SHP77 treated with DMSO at 0.1 percent for 48 hours (cell line): Measurements from ENCODE around the gene SPEG.
"Not testable (repeated sequence)": the region's sequence is repeated elsewhere in the genome, so short reads cannot be mapped to it uniquely, and the experiment has no call there.

Experiments
- DNase-seq: peaks from one replicate; lab custom pipeline; 2025; lab: John Stamatoyannopoulos, UW

The SPEG gene

GRCh38 chr2:219404954-219405353 lies 29.7 kb upstream of the SPEG start:
- DNase-seq, result no peak

- no peak for DNase-seq
Measured at GRCh38 chr2:219405451-219405850, 29.2 kb upstream of the SPEG start.

- no peak for DNase-seq
Measured at GRCh38 chr2:219405958-219406860, 28.4 kb upstream of the SPEG start.

GRCh38 chr2:219406861-219407230 lies 27.8 kb upstream of the SPEG start:
- no peak for DNase-seq

- not testable (repeated sequence) for DNase-seq
Measured at GRCh38 chr2:219407343-219407742, 27.3 kb upstream of the SPEG start.

- DNase-seq, result no peak
Measured at GRCh38 chr2:219408204-219408603, 26.4 kb upstream of the SPEG start.

- no peak for DNase-seq
Measured at GRCh38 chr2:219408631-219409030, 26.0 kb upstream of the SPEG start.

GRCh38 chr2:219409619-219410018 lies 25.0 kb upstream of the SPEG start:
- DNase-seq, result no peak

GRCh38 chr2:219410390-219410789 lies 24.3 kb upstream of the SPEG start:
- DNase-seq, result no peak

GRCh38 chr2:219414857-219415256 lies 19.8 kb upstream of the SPEG start:
- DNase-seq, result no peak

GRCh38 chr2:219415580-219416234 lies 18.9 kb upstream of the SPEG start:
- DNase-seq, result no peak

GRCh38 chr2:219416235-219416602 lies 18.4 kb upstream of the SPEG start:
- no peak for DNase-seq

GRCh38 chr2:219416938-219417337 lies 17.7 kb upstream of the SPEG start:
- DNase-seq, result no peak

- DNase-seq, result no peak
Measured at GRCh38 chr2:219417374-219417773, 17.3 kb upstream of the SPEG start.

- no peak for DNase-seq
Measured at GRCh38 chr2:219418155-219419011, 16.3 kb upstream of the SPEG start, which contains the start of gene DES. Gene DES (plus strand): TSS chr2:219418377. CDS start chr2:219418463, 86 bp downstream.

GRCh38 chr2:219419012-219419324 lies 15.7 kb upstream of the SPEG start:
- DNase-seq, result no peak

- DNase-seq, result no peak
Measured at GRCh38 chr2:219419331-219420197, 15.1 kb upstream of the SPEG start.

GRCh38 chr2:219420687-219421086 lies 14.0 kb upstream of the SPEG start:
- DNase-seq, result no peak

- no peak for DNase-seq
Measured at GRCh38 chr2:219421323-219421722, 13.3 kb upstream of the SPEG start.

GRCh38 chr2:219422952-219423534 lies 11.6 kb upstream of the SPEG start:
- DNase-seq, result no peak

GRCh38 chr2:219423652-219424377 lies 10.8 kb upstream of the SPEG start:
- DNase-seq, result no peak
